COR-L47 (cell line): ENCODE data around the gene TMEM272.

Experiments
- DNase-seq: peaks from one replicate; lab custom pipeline; 2025; lab: John Stamatoyannopoulos, UW

Gene TMEM272

GRCh38 chr13:51804295-51805172 is 40.4 kb downstream of the TMEM272 start:
- DNase-seq = no peak

GRCh38 chr13:51803422-51804294 is 41.3 kb downstream of the TMEM272 start, which contains the start of gene DHRS12:
DHRS12 (minus strand) TSS chr13:51804163; CDS start chr13:51799659, 4,504 bp downstream.
- peak; percentile 87 for DNase-seq

GRCh38 chr13:51802631-51803418 is 42.2 kb downstream of the TMEM272 start:
- peak; percentile 54 for DNase-seq

- peak; percentile 69 for DNase-seq
Observed at GRCh38 chr13:51801631-51802099, 43.3 kb downstream of the TMEM272 start.

GRCh38 chr13:51800486-51800885 is 44.5 kb downstream of the TMEM272 start:
- DNase-seq = no peak

GRCh38 chr13:51799261-51799660 is 45.7 kb downstream of the TMEM272 start:
- no peak for DNase-seq

GRCh38 chr13:51797664-51798488 is 47.1 kb downstream of the TMEM272 start:
- DNase-seq = peak; percentile 89

GRCh38 chr13:51796546-51796945 is 48.4 kb downstream of the TMEM272 start:
- no peak for DNase-seq

- no peak for DNase-seq
Observed at GRCh38 chr13:51795419-51795818, 49.6 kb downstream of the TMEM272 start.

GRCh38 chr13:51794964-51795363 is 50.0 kb downstream of the TMEM272 start:
- DNase-seq = no peak

- no peak for DNase-seq
Observed at GRCh38 chr13:51793570-51794271, 51.3 kb downstream of the TMEM272 start.

- DNase-seq = no peak
Observed at GRCh38 chr13:51786425-51787265, 58.3 kb downstream of the TMEM272 start.

- DNase-seq = peak; percentile 88
Observed at GRCh38 chr13:51785712-51786424, 59.1 kb downstream of the TMEM272 start.

GRCh38 chr13:51784097-51784496 is 60.9 kb downstream of the TMEM272 start:
- DNase-seq = no peak

GRCh38 chr13:51783428-51784094 is 61.4 kb downstream of the TMEM272 start:
- no peak for DNase-seq

GRCh38 chr13:51782026-51782710 is 62.8 kb downstream of the TMEM272 start:
- DNase-seq = no peak

GRCh38 chr13:51781246-51782022 is 63.5 kb downstream of the TMEM272 start:
- peak; percentile 19 for DNase-seq
